Esophagus muscularis mucosa (tissue), 4 donors: ENCODE data around the gene EPHA4. TPM values are rescaled to one million over a fixed set of nuclear protein-coding genes. Genes with fewer than 3 reads are reported as not detected.
A peak's percentile ranks its signal among the peaks of the same experiment; 100 is the strongest.

Experiments used
- DNase-seq: peaks from one replicate; pipeline ENCODE4 v3.0.0-alpha.2; 2017; ENCODE audit errors: extremely low spot score
- H3K27ac ChIP-seq, 4 donors: fragments of 200-600 bp; sonication (generic); replicated peaks in 1 of 4; 1 replicate in 3 of 4; 2 replicates in 1 of 4; pipeline ENCODE4 v1.5.1; 2016 to 2019; ENCODE audit warnings: mild to moderate bottlenecking in 1 of 4
- H3K27me3 ChIP-seq, 4 donors: fragments of 200-600 bp; sonication (generic); one replicate each; pipeline versions ENCODE4 v1.5.1 to v1.6.0; 2016 to 2019
- H3K36me3 ChIP-seq, 4 donors: fragments of 200-600 bp; sonication (generic); one replicate each; pipeline ENCODE4 v1.5.1; 2016 to 2019
- H3K4me1 ChIP-seq, 4 donors: fragments of 200-600 bp; sonication (generic); one replicate each; pipeline ENCODE4 v1.5.1; 2016 to 2019
- H3K4me3 ChIP-seq, 4 donors: fragments of 200-600 bp; sonication (generic); 1 replicate in 2 of 4; 2 replicates in 2 of 4; pipeline ENCODE4 v1.5.1; 2016 to 2019; ENCODE audit warnings: mild to moderate bottlenecking in 4 of 4, moderate library complexity in 1 of 4
- H3K9me3 ChIP-seq, 4 donors: fragments of 200-600 bp; sonication (generic); 1 replicate in 3 of 4; 2 replicates in 1 of 4; pipeline ENCODE4 v1.5.1; 2016 to 2019
- CTCF ChIP-seq, 3 experiments: fragments of 200-600 bp in 2 of 3; fragments of 450-650 bp in 1 of 3; sonication (generic) in 2 of 3; IDR thresholded peaks; one replicate each; pipeline ENCODE4 v1.5.1; 2017 to 2019; ENCODE audit warnings: antibody characterized with exemption in 3 of 3, mild to moderate bottlenecking in 2 of 3, moderate library complexity in 1 of 3
- EP300 ChIP-seq: sonication (generic); formaldehyde crosslinking; IDR thresholded peaks from one replicate; pipeline ENCODE4 v1.6.1; 2017; ENCODE audit warnings: antibody characterized with exemption
- POLR2A ChIP-seq: fragments of 450-650 bp; IDR thresholded peaks from one replicate; pipeline ENCODE4 v1.6.1; 2017; ENCODE audit warnings: antibody characterized with exemption, moderate library complexity, mild to moderate bottlenecking, low read depth
- POLR2AphosphoS5 ChIP-seq, 2 donors: sonication (generic); formaldehyde crosslinking; IDR thresholded peaks; one replicate each; pipeline ENCODE4 v1.6.1; 2017; ENCODE audit warnings: antibody characterized with exemption in 2 of 2
- WGBS: methylation state at CpG from one replicate; pipeline ENCODE4 v1.1.5; 2018; 5-methylcytosine and 5-hydroxymethylcytosine counted together
- intact Hi-C: fragments of 100-400 bp; cut with DNase I; formaldehyde crosslinking; loops from one replicate; pipeline ENCODE4 v1.15.1; 2023
- total RNA-seq, 4 donors: library from RNA; depleted of rRNA; stranded (reverse); fragments of >200 nt; gene quantifications; one replicate each; pipeline versions ENCODE4 v1.1.0 to v1.2.1, GENCODE V29; 2016

EPHA4 gene
- total RNA-seq, 4 donors from 2014 or later = 15.4 to 25.9 (median 20.2) TPM

DNA sequence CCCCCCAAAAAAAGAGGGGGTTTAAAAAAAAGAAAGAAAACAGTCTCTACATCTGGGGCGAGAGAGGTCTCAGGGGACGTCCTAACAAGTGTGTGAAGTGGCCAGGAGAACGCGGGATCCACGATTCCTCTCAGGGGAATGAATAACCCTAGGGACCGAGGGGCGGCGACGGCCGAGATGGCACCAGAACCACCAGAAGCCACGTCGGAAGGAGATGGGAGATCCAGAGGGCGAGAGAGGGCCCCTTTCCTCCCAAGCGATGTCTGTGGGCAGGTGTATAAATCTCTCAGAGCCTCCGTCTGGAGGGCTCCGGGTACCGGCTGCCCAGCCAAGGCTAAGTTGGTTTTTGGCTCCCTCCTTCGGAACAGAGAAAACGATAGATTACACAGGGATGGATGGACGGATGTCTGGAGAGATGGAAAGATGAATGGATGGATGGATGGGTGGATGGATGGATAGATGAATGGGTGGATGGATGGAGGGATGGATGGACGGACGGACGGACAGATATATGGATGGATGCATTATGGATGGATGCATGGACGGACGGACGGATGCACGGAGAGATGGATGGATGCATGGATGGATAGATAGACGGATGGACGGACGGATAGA, 1.7 kb downstream of the EPHA4 start:
- 7% methylated on average over 30 of the region's 30 CpGs for WGBS
- no peak overlapping the region for H3K27ac ChIP-seq

GRCh38 chr2:221569871-221570270, 2.2 kb downstream of the EPHA4 start:
- peaks cover 16 to 56% (median 42%) of the 10 kb centered on the region in 4 donors for H3K4me1 ChIP-seq
- no peak overlapping the region for H3K27ac ChIP-seq

More for the DNA sequence above, 1.7 kb downstream of the EPHA4 start:
- H3K4me1 ChIP-seq = peaks cover 16 to 56% (median 42%) of the 10 kb centered on the region in 4 donors
- intact Hi-C loops = loop anchor here (5.0 to 10.0 kb wide), 3 partner anchors 133 to 1833 kb away; no protein-coding TSS in a partner anchor
- H3K36me3 ChIP-seq = no peaks in the 10 kb centered on the region
- peaks cover 0 to 28% (median 6%) of the 10 kb centered on the region in 4 donors for H3K27me3 ChIP-seq
- DNase-seq = no peak
- no peaks in the 10 kb centered on the region for H3K9me3 ChIP-seq
- peak overlapping the region; percentile 70 to 83 (median 78) for H3K4me3 ChIP-seq
- TF ChIP-seq POLR2A (no peak), EP300 (no peak), POLR2AphosphoS5 (IDR thresholded peaks at IDR 0.05) (no peak), CTCF (IDR thresholded peaks at IDR 0.05) (no peak)

DNA sequence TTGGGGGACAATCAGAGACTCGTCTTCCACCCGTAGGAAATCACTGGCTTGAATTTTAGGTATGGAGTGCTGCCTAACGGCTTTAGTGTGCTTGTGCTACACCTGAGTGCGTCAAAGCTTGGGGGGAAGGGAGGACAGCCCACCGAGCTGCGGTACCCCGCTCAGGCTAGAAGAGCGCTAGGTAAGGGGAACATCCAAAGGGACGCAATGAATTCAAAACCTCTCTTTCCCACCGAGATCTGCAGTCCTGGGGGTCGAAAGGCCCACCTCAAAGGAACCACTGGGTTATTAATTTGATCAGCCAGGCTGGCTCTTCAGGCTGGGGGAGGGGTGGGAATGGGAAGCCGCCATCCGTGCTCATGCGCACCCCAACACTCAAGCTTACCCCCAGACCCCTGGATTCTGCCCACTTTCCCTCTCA, 2.7 kb downstream of the EPHA4 start:
- no peaks in the 10 kb centered on the region for H3K36me3 ChIP-seq
- no peak for DNase-seq
- H3K27me3 ChIP-seq = peaks cover 0 to 28% (median 6%) of the 10 kb centered on the region in 4 donors
- peak overlapping the region; percentile 70 to 83 (median 78) for H3K4me3 ChIP-seq
- intact Hi-C loops = no loop called here
- no peak overlapping the region for H3K27ac ChIP-seq
- H3K9me3 ChIP-seq = no peaks in the 10 kb centered on the region
- 73% methylated on average over 14 of the region's 14 CpGs for WGBS
- TF ChIP-seq EP300 (no peak), POLR2AphosphoS5 (IDR thresholded peaks at IDR 0.05) (no peak), CTCF (IDR thresholded peaks at IDR 0.05) (no peak)
- H3K4me1 ChIP-seq = peaks cover 16 to 52% (median 39%) of the 10 kb centered on the region in 4 donors

More at GRCh38 chr2:221569871-221570270, 2.2 kb downstream of the EPHA4 start:
- WGBS = 48% methylated on average over 8 of the region's 8 CpGs
- H3K4me3 ChIP-seq = peak overlapping the region; percentile 70 to 83 (median 78)
- DNase-seq = no peak
- TF ChIP-seq POLR2AphosphoS5 (IDR thresholded peaks at IDR 0.05) (no peak), POLR2A (no peak), EP300 (no peak), CTCF (IDR thresholded peaks at IDR 0.05) (no peak)
- peaks cover 0 to 28% (median 6%) of the 10 kb centered on the region in 4 donors for H3K27me3 ChIP-seq
- H3K9me3 ChIP-seq = no peaks in the 10 kb centered on the region
- intact Hi-C loops = loop anchor here (5.0 to 10.0 kb wide), 3 partner anchors 133 to 1833 kb away; no protein-coding TSS in a partner anchor
- H3K36me3 ChIP-seq = no peaks in the 10 kb centered on the region

DNA sequence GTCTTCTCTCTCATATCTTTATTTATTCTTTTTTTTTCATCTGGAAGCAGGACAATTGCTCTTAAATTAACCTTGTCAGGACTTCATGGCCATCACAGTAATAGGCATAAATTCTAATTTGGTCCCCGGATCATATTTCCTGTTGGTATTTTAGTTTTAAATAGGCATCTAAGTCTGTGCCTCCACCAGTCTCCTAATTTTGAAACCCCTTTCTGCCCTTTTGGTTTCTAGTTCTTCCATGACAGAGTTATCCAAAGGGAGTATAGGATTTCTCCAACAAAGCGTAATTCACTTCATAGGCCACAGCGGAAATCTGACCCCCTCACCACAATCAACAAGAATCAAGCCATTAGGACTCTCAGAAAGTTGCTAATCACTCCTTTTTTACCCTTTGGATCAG, 3.8 kb downstream of the EPHA4 start:
- Histone ChIP-seq H3K9me3 (no peaks in the 10 kb centered on the region), H3K4me1 (peaks cover 16 to 43% (median 32%) of the 10 kb centered on the region in 4 donors), H3K4me3 (no peak overlapping the region), H3K36me3 (peaks cover 0 to 6% (median 2%) of the 10 kb centered on the region in 4 donors), H3K27me3 (peaks cover 0 to 28% (median 6%) of the 10 kb centered on the region in 4 donors), H3K27ac (no peak overlapping the region)
- no peak for TF ChIP-seq EP300
- no peak for TF ChIP-seq CTCF (IDR thresholded peaks at IDR 0.05)
- no peak for DNase-seq
- intact Hi-C loops = no loop called here
- WGBS = 88% methylated on average over 3 of the region's 3 CpGs
